Ovary (tissue), 9 donors: ENCODE results near the gene RAP1A. TPM values are rescaled to one million over a fixed set of nuclear protein-coding genes. Genes with fewer than 3 reads are reported as not detected.
"Not testable (repeated sequence)": the region's sequence is repeated elsewhere in the genome, so short reads cannot be mapped to it uniquely, and the experiment has no call there.

ENCODE experiments used
- DNase-seq, 5 donors: peaks; one replicate each; pipeline ENCODE4 v3.0.0-alpha.2; 2019 to 2020
- H3K27ac ChIP-seq, 2 donors: fragments of 200-600 bp; one replicate each; pipeline versions ENCODE4 v1.5.1 to v1.8.0; 2019 to 2022
- H3K27me3 ChIP-seq: fragments of 200-600 bp; one replicate; pipeline ENCODE4 v1.8.0; 2022
- H3K36me3 ChIP-seq: fragments of 200-600 bp; sonication (generic); one replicate; pipeline ENCODE4 v1.5.1; 2019
- H3K4me1 ChIP-seq: one replicate; pipeline ENCODE4 v1.8.1; 2013; ENCODE audit warnings: mild to moderate bottlenecking, moderate library complexity; ENCODE audit not compliant: insufficient read depth
- H3K4me3 ChIP-seq: fragments of 200-600 bp; sonication (generic); one replicate; pipeline ENCODE4 v1.5.1; 2017
- H3K9me3 ChIP-seq, 2 donors: fragments of 200-600 bp in 1 of 2; sonication (generic) in 1 of 2; one replicate each; pipeline versions ENCODE4 v1.5.1 to v1.8.1; 2013 to 2019; ENCODE audit warnings: mild to moderate bottlenecking in 1 of 2, moderate library complexity in 1 of 2
- CTCF ChIP-seq, 3 donors: fragments of 450-650 bp in 2 of 3; fragments of 200-600 bp in 1 of 3; IDR thresholded peaks; one replicate each; pipeline versions ENCODE4 v1.5.1 to v1.8.0; 2016 to 2022; ENCODE audit warnings: antibody characterized with exemption in 3 of 3, mild to moderate bottlenecking in 1 of 3
- EP300 ChIP-seq: sonication (generic); formaldehyde crosslinking; IDR thresholded peaks from one replicate; pipeline ENCODE4 v1.6.1; 2017; ENCODE audit warnings: antibody characterized with exemption
- POLR2A ChIP-seq: fragments of 450-650 bp; IDR thresholded peaks from one replicate; pipeline ENCODE4 v1.6.1; 2017; ENCODE audit warnings: antibody characterized with exemption, mild to moderate bottlenecking, moderate library complexity
- WGBS, 3 donors: extraction: QIAGEN DNeasy Blood & Tissue Kit in 1 of 3; methylation state at CpG; one replicate each; pipeline versions ENCODE4 v1.1.5 to v1.1.7; 2013 to 2017; 5-methylcytosine and 5-hydroxymethylcytosine counted together
- intact Hi-C, 4 donors: fragments of 100-400 bp; cut with DNase I; formaldehyde crosslinking; loops; one replicate each; pipeline versions ENCODE4 v1.11.0 to v1.15.1; 2022 to 2023
- polyA plus RNA-seq, 2 donors: library from polyadenylated mRNA; stranded (reverse); fragments of 200-250 nt in 1 of 2; fragments of 350-450 nt in 1 of 2; fragmentation: Illumina TruSeq in 1 of 2; extraction: RNeasy Lipid Tissue Mini Kit (QIAGEN cat#74804) in 1 of 2; gene quantifications; one replicate each; pipeline ENCODE4 v1.2.3, GENCODE V29; 2013 to 2014
- total RNA-seq, 7 donors: library from RNA; depleted of rRNA in 2 of 7; stranded (reverse); fragments of >200 nt in 2 of 7; fragmentation: NEBNext Ultra II Directional in 3 of 7; extraction: Animal tissue kit (Norgen Biotek cat#: 25700) in 3 of 7; gene quantifications; one replicate each; pipeline versions ENCODE4 v1.1.0 to v1.2.4, GENCODE V29; 2016 to 2023
- donor health status: DM: no; HTN: no; CAD: no; lungs with moderate emphysema.
- donor health status: DM: no; HTN: no; CAD: no.
- donor health status: Bipolar disorder and iron deficiency.
- donor health status: DM: yes; HTN: yes; CAD: no.
- donor health status: DM: no; HTN: no; CAD: no.
- donor health status: DM: yes; HTN: yes; CAD: no.

The RAP1A gene
- total and polyA plus RNA-seq, 9 donors: 22.2 to 118 (median 59.1) TPM

- 52 to 67% (median 59%) methylated on average over 2 of the region's 2 CpGs for WGBS, 3 donors
- no peaks in the 10 kb centered on the region for H3K36me3 ChIP-seq
- no peaks in the 10 kb centered on the region for H3K27me3 ChIP-seq
- intact Hi-C loops: no loop called here
- H3K9me3 ChIP-seq: no peaks in the 10 kb centered on the region
- H3K4me1 ChIP-seq: peaks cover 6% of the 10 kb centered on the region
- no peak for DNase-seq
- H3K4me3 ChIP-seq: no peak overlapping the region
- TF ChIP-seq CTCF (IDR thresholded peaks at IDR 0.05) (no peak), POLR2A (no peak), EP300 (no peak)
- H3K27ac ChIP-seq: no peak overlapping the region
Observed at GRCh38 chr1:111672331-111672730, 52.7 kb downstream of the RAP1A start.

GRCh38 chr1:111677604-111678003, 58.0 kb downstream of the RAP1A start:
- TF ChIP-seq CTCF (IDR thresholded peaks at IDR 0.05): no peak
- no peak for TF ChIP-seq POLR2A
- TF ChIP-seq EP300: no peak
- 96 to 97% (median 97%) methylated on average over 6 of the region's 6 CpGs for WGBS, 3 donors
- Histone ChIP-seq H3K27me3 (no peaks in the 10 kb centered on the region), H3K36me3 (no peaks in the 10 kb centered on the region), H3K9me3 (no peaks in the 10 kb centered on the region), H3K4me3 (no peak overlapping the region), H3K27ac (no peak overlapping the region), H3K4me1 (no peaks in the 10 kb centered on the region)
- intact Hi-C loops: no loop called here
- no peak for DNase-seq

- Histone ChIP-seq H3K4me3 (no peak overlapping the region), H3K27ac (no peak overlapping the region), H3K27me3 (no peaks in the 10 kb centered on the region), H3K4me1 (no peaks in the 10 kb centered on the region), H3K36me3 (no peaks in the 10 kb centered on the region), H3K9me3 (no peaks in the 10 kb centered on the region)
- intact Hi-C loops: no loop called here
- TF ChIP-seq POLR2A (no peak), EP300 (no peak), CTCF (IDR thresholded peaks at IDR 0.05) (no peak)
- 72 to 94% (median 75%) methylated on average over 2 of the region's 2 CpGs for whole genome bisulfite sequencing, 3 donors
- DNase-seq: no peak
Observed at GRCh38 chr1:111679541-111679940, 60.0 kb downstream of the RAP1A start.

- H3K36me3 ChIP-seq, H3K9me3 ChIP-seq, H3K4me1 ChIP-seq, DNase-seq, H3K4me3 ChIP-seq, H3K27me3 ChIP-seq, H3K27ac ChIP-seq, intact Hi-C loops: not testable (repeated sequence)
- WGBS, 3 donors: 94 to 96% (median 96%) methylated on average over 9 of the region's 9 CpGs
Observed at GRCh38 chr1:111680212-111680800, 60.7 kb downstream of the RAP1A start.

GRCh38 chr1:111685293-111686153, 65.9 kb downstream of the RAP1A start:
- H3K4me3 ChIP-seq, H3K4me1 ChIP-seq, H3K9me3 ChIP-seq, H3K27me3 ChIP-seq, DNase-seq, H3K36me3 ChIP-seq, H3K27ac ChIP-seq, intact Hi-C loops: not testable (repeated sequence)
- 94 to 96% (median 95%) methylated on average over 8 of the region's 8 CpGs for WGBS, 3 donors
